GM19468 (cell line): ENCODE measurements around the gene SERPINB3.
"Not testable (repeated sequence)": the region's sequence is repeated elsewhere in the genome, so short reads cannot be mapped to it uniquely, and the experiment has no call there.

ENCODE experiments used
- ATAC-seq: cut with Tn5 transposase; IDR thresholded peaks from one replicate; pipeline ENCODE4 v1.9.1; 2021; ENCODE audit warnings: mild to moderate bottlenecking, moderate library complexity, moderate number of reproducible peaks; ENCODE audit not compliant: unreplicated experiment; ENCODE audit errors: extremely low read depth

Gene SERPINB3

GRCh38 chr18:63650271-63650670 lies 11.4 kb downstream of the SERPINB3 start:
- ATAC-seq = not testable (repeated sequence)

DNA sequence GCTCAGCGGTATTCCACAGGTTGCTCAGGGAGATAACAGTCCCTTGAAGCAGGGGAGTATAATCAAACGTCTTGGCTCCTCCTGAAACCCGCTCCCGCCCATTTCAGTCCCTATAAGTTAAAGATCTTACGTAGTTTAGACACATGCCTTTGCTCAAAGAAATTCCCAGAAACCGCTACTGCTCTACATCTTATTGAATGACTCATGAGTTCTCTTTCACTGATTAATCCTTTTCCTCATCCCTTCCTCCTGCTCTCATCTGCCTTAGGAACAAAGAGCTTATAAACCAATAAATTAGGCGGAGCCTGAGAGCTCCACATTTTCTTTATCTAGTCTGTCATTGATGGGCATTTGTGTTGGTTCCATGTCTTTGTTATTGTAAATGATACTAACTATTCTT lies 13.5 kb downstream of the SERPINB3 start:
- no peak for ATAC-seq

DNA sequence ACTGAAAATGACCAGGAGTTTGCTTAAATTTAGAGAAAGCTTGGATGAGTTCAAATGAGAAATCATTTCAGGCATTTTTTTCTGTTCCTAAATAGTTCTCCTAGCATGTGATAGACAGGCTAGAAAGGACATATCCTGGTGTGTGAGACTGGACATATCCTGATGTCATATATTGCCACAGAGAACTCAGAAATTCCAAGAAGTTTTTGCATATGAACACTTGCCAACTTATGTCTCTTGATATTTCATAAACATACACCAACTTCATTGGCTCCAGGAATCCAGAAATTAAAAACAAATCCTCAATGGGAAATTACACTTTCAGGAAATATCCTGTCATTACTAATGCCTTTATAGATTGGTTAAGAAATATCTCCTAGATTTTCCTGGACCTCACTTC lies 14.8 kb downstream of the SERPINB3 start:
- ATAC-seq = no peak

- ATAC-seq = not testable (repeated sequence)
Measured at GRCh38 chr18:63644694-63645093, 17.0 kb downstream of the SERPINB3 start.

- not testable (repeated sequence) for ATAC-seq
Measured at GRCh38 chr18:63644142-63644541, 17.6 kb downstream of the SERPINB3 start, which contains the start of gene SERPINB4. TSS of gene SERPINB4 (minus strand) at chr18:63644256. CDS start at chr18:63643577, 679 bp downstream.

- not testable (repeated sequence) for ATAC-seq
Measured at GRCh38 chr18:63642668-63643356, 18.9 kb downstream of the SERPINB3 start.

- not testable (repeated sequence) for ATAC-seq
Measured at GRCh38 chr18:63641157-63641680, 20.5 kb downstream of the SERPINB3 start.

DNA sequence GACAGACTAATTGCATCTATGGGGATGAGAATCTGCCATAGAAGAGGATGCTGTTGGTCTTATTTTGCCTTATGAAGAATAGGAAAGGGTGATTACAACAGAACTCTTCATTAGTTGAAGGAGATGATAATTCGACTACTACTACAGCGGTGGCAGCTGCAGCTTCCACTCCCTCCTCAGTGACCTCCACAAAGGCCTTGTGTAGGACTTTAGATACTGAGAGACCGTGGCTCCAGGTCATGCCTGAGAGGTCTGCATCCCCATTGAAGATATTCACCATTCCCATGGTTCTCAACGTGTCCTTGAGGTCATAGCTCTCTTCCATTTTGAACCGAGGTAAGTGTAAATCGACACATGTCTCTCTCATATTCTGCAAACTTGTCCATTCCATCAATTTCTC lies 24.0 kb downstream of the SERPINB3 start:
- ATAC-seq = no peak

GRCh38 chr18:63627819-63628218 lies 33.9 kb downstream of the SERPINB3 start:
- no peak for ATAC-seq

GRCh38 chr18:63626431-63626830 lies 35.3 kb downstream of the SERPINB3 start:
- no peak for ATAC-seq

- ATAC-seq = no peak
Measured at GRCh38 chr18:63624863-63625262, 36.8 kb downstream of the SERPINB3 start.

DNA sequence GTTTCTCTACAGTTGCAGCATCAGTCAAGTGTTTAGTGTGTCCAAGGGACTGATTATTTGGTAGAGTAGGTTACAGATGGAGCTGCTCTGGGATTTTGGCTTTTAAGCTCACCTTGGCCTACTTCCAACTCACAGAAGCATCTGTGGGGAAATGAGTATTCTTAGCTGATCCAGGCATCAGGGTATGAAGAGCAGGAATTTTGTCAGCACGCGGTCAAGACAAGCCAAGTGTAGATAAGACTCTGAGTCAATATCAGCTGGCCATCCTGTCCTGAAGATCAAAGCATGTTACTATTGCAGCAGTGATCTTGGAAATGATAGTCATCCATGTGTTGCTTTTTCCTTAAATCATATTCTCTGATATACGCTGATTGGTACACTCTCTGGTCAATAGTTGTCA lies 42.0 kb downstream of the SERPINB3 start:
- no peak for ATAC-seq

DNA sequence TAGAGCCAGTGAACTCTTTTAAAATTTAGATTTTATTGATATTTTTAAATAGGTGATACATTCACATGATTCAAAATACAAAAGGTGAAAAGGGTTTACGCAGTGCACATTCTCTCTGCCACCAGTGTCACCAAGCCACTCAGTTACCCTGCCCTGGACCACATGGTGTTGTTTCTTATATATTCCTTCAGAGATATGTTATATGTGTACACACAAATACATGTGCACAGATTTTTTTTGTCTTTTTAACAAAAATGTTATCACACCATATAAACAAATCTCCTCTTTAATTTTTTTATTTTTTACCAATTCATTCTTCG lies 43.8 kb downstream of the SERPINB3 start:
- no peak for ATAC-seq

DNA sequence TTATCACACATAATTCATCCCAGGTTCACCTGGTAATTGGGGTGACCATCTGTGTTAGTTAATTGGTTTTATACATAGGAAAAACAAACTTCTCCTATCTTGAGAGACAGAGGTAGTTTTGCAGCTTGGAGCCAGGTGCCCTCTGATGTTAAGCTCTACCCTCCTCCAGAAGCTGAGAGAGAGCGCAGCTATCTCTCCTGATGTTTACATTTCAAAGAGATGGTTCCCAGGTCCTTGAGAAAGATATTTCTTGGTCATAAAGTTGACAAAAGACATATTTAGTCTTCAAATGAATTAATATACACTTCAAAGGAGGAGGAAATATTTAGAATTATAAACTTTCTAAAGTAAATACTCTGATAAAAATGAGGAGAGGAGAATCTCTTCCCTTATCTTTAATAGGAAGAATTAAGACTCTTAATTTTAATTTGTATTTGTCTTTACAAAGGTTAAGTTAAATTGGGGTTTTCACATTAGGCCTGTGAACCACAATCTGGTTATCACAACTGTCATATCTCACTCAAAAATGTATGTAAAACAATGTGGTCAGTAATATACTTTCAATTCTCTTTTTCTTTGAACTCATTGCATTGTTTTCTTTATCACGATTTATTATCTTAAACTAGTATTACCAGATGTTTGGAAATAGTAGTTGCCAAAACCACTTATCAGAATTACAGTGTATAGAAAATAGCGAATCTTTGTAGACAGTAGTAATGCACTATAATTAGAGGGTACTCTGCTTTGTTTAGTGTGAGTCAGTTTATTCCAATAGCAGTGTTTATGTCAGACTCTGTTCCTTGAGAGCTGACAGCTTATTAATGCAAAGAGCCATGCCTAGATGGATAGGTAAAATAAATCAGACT lies 44.4 kb downstream of the SERPINB3 start:
- peak; percentile 62 for ATAC-seq

GRCh38 chr18:63613420-63613819 lies 48.3 kb downstream of the SERPINB3 start:
- no peak for ATAC-seq

DNA sequence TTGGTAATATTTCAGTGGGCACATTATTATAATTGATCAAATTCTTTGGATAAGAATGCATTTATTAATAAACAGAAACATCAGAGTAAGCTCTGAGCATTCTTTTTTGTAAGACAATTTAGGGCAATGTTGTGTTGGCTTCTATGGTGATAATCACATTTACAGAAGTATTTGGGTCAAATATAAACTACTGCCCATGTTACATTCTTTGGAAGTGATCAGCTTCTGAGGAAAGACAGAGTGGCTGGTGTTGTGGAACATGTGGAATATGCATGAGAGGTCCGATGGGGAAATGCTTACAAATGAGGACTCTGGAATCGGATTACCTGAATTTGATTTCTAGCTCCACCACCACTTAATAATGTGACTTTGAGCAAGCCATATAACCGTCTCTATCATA lies 55.2 kb downstream of the SERPINB3 start:
- ATAC-seq = no peak
